GM18505 (cell line): ENCODE results near the gene CLDN34.

Source experiments
- ATAC-seq: cut with Tn5 transposase; IDR thresholded peaks from one replicate; pipeline ENCODE4 v1.9.1; 2021; ENCODE audit not compliant: unreplicated experiment
- POLR2A ChIP-seq: IDR thresholded peaks from 4 replicates; pipeline ENCODE4 v1.6.1; 2011; ENCODE audit warnings: borderline replicate concordance; ENCODE audit not compliant: insufficient read depth, insufficient read length; ENCODE audit errors: extremely low read depth

The CLDN34 gene

DNA sequence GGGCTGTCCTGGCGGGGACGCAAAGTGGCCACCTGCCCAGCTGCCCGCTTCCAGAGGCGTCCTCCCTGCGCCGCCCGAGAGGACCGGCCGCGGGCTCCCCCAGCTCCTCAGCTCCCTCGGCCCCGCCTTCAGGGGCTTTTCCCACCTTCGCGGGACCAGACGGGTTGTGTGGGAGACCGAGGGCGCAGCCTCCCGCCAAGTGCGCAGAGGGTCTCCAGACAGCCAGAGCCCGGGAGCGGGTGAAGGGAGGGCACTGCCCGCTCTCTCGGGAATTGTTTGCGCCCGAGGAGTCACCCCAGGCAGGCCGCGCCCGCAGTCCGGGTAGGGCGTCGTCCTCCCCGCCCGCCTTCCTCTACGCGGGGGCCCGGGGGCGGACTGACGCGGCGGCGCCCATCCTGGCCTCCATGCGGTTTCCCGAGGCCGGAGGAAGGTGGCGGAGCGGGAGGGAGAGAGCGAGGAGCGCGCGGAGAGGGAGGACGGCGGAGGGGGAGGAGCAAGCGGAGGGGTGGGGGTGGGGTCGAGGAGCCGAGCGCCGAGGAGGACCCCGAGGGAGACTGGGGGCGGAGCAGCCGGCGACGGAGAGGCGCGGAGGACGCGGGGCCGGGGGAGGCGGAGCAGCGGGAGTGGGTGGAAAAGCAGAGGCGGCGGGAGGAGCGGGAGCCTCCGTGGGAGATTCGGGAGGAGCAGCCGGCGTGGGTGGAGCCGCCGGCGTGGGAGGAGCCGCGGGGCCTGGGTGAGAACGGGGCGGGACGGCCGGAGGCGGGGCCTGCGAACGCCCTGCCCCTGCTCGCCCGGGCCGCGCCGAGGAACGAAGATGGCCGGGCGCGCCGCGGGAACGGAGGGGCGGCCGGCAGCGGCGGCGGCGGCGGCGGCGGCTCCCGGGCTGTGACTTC, 47.5 kb downstream of the CLDN34 start:
- peak; percentile 75 for ATAC-seq
- no peak for TF ChIP-seq POLR2A

DNA sequence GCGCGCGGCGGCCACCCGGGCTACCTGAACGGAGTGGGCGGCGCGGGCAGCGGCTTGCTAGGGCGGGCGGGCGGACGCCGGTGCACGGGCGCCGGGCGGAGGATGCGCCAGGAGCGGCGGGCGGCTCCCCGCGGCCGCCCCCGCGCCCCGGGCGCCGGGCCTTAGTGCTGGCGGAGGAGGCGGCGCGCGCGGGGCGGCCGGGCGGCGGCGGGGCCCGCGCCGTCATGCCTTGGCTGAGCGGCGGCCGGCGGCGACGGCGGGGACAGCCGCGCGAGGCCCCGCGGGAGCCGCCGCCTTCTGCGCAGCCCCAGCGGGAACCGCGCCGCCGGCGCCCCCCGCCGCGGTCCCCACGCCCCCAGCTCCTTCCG, 48.2 kb downstream of the CLDN34 start:
- no peak for TF ChIP-seq POLR2A
- ATAC-seq: peak; percentile 9

DNA sequence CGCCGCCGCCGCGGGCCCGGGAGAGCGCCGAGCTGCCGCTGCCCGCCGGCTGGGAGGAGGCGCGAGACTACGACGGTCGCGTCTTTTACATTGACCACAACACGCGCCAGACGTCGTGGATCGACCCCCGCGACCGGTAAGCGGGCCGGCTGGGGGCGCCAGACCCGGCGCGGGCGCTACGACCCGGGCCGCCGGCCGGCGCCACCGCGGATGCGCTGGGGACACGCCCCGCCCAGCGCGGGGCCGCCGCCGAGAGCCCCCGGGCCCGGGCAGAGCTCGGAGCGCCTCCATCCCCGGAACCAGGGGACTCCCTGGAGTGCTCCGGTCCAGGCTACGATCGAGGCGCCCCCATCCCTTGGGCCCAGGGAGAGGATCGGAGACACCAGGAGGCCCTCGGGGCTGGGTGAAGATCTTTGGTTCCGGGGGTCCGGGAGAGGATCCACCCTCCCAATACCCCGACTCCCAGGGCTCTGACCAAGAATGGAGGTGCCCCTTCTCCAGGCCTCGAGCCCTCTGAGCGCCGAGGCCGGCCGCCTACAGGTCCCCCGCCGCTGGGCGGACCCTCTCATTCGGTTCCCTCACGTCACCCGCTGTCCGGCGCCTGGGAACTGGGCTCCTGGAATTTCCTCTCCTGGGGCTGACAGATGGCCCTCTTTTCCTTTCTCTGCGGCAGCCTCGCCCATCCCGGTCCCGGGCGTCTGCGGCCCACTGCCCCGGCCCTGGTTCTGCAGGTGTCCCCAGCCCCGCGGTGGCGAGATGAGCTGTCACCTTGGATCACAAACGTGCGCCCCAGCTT, 48.8 kb downstream of the CLDN34 start:
- no peak for TF ChIP-seq POLR2A
- ATAC-seq: peak; percentile 20

DNA sequence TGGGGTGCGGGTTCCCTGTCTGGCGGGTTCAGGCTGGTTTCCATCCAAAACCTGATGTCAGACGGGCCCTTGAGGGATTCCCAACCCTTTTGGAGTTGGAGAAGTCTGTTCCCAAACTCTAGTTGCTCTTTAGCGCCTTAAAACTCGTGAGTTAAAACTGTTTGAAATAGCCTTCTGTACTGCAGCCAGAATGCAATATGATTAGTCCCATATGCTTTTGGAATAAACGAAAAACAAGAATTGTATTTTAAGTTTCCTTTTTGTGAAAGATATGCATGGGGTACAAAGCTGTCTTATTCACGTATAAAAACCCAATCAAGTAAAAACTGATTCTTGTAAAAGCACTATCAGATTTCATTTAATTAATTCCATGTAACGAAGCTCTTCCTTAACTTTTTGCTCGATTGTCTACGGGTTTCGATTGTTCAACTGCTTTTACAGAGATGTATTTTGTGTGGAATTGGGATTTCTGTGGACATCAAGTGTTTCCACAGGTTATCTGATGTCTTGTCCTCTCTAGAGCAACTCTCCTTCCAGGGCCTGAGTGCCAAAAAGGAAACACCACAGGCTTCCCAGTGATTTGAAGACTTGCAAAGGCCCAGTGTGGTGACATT, 49.5 kb downstream of the CLDN34 start:
- no peak for ATAC-seq
- TF ChIP-seq POLR2A: no peak

DNA sequence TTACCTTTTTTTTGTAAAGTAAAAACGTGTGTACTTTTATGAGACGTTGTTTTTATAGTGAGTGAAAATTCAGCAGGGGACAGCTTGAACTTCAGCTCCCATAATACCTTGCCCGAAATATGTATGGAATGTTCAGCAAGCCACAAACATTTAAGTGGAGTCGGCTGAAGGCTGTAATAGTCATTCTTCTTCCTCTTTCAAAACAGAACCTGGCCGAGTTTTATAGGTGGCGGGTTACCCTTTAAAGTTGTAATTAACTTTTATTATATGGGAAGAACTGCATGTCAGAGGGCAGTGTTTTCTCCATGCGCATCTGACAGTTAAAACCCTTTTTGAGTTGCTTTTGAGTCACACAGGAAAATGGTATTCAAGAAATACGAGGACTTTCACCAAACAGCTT, 50.7 kb downstream of the CLDN34 start:
- no peak for ATAC-seq
- TF ChIP-seq POLR2A: no peak
